ENCODE measurements around the gene HSPG2.

HSPG2 gene

DNA sequence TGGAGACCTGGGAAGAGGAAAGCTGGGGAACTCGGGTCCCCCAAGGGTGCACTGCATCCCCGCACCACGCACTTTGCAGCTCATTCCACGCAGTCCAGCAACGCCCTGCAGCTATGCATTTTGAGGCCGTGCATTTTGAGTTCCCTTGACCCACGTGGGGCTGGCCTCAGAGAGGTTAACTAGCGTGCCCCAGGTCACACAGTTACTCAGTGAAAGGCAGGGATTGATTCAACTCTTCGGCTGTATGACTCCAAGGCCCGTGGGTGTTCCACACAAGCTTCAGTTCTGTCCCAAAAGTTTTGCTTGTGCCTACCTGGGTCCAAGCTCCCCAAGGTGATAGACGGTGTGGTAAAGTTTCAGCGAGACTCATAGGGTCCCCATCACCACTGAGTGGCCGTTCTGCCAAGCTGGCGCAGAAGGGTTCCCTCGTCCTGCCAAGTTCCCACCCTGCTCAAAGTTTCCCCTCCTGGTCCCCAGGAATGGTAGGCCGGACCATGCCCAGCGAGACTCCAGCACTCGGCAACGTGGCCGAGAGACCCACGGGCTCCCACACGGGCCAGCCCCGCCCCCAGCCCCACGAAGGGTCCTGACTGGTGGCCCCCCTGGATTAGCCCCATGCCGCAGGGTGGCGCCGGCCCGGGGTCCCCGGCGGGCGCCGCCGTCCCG, 611 bp downstream of the HSPG2 start:
- ATAC-seq (ENCODE audit: low read depth) (peak; percentile 0; the same call in 1 of the 3 replicates), DNase-seq (ENCODE audit: low spot score) (no peak)
- Histone ChIP-seq H3K27ac (ENCODE audit: poor library complexity, severe bottlenecking) (peak overlapping the region; percentile 85), H3K4me3 (ENCODE audit: severe bottlenecking) (peak overlapping the region; percentile 68), H3K4me1 (ENCODE audit: insufficient read depth, poor library complexity, severe bottlenecking) (peaks cover 40% of the 10 kb centered on the region), H3K27me3 (ENCODE audit: insufficient read depth, poor library complexity, severe bottlenecking) (no peaks in the 10 kb centered on the region), H3K36me3 (ENCODE audit: low read depth) (no peaks in the 10 kb centered on the region), H3K9me3 (ENCODE audit: severe bottlenecking) (no peaks in the 10 kb centered on the region)
- TF ChIP-seq, protein P1, sequence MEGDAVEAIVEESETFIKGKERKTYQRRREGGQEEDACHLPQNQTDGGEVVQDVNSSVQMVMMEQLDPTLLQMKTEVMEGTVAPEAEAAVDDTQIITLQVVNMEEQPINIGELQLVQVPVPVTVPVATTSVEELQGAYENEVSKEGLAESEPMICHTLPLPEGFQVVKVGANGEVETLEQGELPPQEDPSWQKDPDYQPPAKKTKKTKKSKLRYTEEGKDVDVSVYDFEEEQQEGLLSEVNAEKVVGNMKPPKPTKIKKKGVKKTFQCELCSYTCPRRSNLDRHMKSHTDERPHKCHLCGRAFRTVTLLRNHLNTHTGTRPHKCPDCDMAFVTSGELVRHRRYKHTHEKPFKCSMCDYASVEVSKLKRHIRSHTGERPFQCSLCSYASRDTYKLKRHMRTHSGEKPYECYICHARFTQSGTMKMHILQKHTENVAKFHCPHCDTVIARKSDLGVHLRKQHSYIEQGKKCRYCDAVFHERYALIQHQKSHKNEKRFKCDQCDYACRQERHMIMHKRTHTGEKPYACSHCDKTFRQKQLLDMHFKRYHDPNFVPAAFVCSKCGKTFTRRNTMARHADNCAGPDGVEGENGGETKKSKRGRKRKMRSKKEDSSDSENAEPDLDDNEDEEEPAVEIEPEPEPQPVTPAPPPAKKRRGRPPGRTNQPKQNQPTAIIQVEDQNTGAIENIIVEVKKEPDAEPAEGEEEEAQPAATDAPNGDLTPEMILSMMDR (IDR thresholded peaks at IDR 0.05; ENCODE audit: poor library complexity, severe bottlenecking): no peak

- TF ChIP-seq, protein P1 (IDR thresholded peaks at IDR 0.05; ENCODE audit: poor library complexity, severe bottlenecking): no peak
- peak overlapping the region; percentile 85 for H3K27ac ChIP-seq (ENCODE audit: poor library complexity, severe bottlenecking)
- H3K4me1 ChIP-seq (ENCODE audit: insufficient read depth, poor library complexity, severe bottlenecking): peaks cover 46% of the 10 kb centered on the region
- no peak for DNase-seq (ENCODE audit: low spot score)
- peak overlapping the region; percentile 68 for H3K4me3 ChIP-seq (ENCODE audit: severe bottlenecking)
- no peaks in the 10 kb centered on the region for H3K27me3 ChIP-seq (ENCODE audit: insufficient read depth, poor library complexity, severe bottlenecking)
- no peaks in the 10 kb centered on the region for H3K9me3 ChIP-seq (ENCODE audit: severe bottlenecking)
- ATAC-seq (ENCODE audit: low read depth): peak; percentile 53
- H3K36me3 ChIP-seq (ENCODE audit: low read depth): no peaks in the 10 kb centered on the region
These were observed 1.2 kb downstream of the HSPG2 start for GRCh38 chr1:21935891-21936365.

GRCh38 chr1:21935393-21935804, 1.7 kb downstream of the HSPG2 start:
- H3K4me3 ChIP-seq (ENCODE audit: severe bottlenecking): no peak overlapping the region
- no peak; the same call in 2 of the 3 replicates for ATAC-seq (ENCODE audit: low read depth)
- no peaks in the 10 kb centered on the region for H3K27me3 ChIP-seq (ENCODE audit: insufficient read depth, poor library complexity, severe bottlenecking)
- no peak for DNase-seq (ENCODE audit: low spot score)
- H3K9me3 ChIP-seq (ENCODE audit: severe bottlenecking): no peaks in the 10 kb centered on the region
- H3K36me3 ChIP-seq (ENCODE audit: low read depth): peaks cover 1% of the 10 kb centered on the region; the same call in 1 of the 2 replicates
- TF ChIP-seq, protein P1 (IDR thresholded peaks at IDR 0.05; ENCODE audit: poor library complexity, severe bottlenecking): no peak
- H3K4me1 ChIP-seq (ENCODE audit: insufficient read depth, poor library complexity, severe bottlenecking): peaks cover 51% of the 10 kb centered on the region
- H3K27ac ChIP-seq (ENCODE audit: poor library complexity, severe bottlenecking): peak overlapping the region; percentile 85

DNA sequence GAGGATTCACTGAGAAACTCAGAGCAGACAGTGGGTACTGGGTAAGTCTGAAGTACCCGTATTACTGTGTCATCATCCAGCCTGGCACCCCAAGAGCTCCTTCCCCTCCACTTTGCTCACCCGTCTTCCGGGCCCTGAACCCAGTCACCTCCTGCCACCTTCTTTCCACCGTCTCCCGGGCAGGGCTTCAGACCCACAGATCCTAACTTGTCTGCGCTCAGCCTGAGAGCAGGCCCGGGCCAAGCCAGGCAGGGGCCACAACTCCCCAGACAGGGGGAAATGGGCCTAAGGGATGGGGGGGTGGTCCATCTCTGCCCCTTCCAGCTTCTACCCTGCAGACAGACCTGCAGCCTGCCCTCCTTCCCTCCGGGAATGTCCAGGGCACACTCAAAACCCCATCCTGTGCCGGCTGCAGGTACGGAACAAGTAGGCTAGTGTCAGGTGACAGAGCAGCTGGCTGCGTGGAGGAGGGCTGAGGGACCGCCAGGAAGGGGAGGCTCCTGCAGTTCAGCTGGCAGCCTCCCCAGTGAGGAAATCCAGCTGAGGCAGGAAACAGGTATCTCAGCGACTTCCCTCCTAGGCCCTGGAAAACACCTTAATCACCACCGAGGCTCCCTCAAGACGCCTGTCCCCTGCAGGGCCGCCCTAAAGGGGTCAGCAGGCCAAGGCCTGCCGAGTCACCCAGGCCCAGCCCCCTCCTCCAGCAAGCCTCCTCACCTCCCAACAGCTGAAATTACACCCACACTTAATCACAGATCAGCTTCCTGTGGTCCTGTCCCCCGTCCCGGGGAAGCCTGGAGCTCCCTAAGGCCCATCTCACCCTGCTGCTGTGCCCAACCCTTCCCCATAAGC, 3.5 kb downstream of the HSPG2 start:
- TF ChIP-seq, protein P1 (IDR thresholded peaks at IDR 0.05; ENCODE audit: poor library complexity, severe bottlenecking): no peak
- ATAC-seq (ENCODE audit: low read depth) (peak; percentile 57), DNase-seq (ENCODE audit: low spot score) (peak; percentile 85)
- no peak overlapping the region for H3K4me3 ChIP-seq (ENCODE audit: severe bottlenecking)
- no peaks in the 10 kb centered on the region for H3K9me3 ChIP-seq (ENCODE audit: severe bottlenecking)
- peak overlapping the region; percentile 85 for H3K27ac ChIP-seq (ENCODE audit: poor library complexity, severe bottlenecking)
- peaks cover 3% of the 10 kb centered on the region; the same call in 1 of the 2 replicates for H3K36me3 ChIP-seq (ENCODE audit: low read depth)
- H3K4me1 ChIP-seq (ENCODE audit: insufficient read depth, poor library complexity, severe bottlenecking): peaks cover 41% of the 10 kb centered on the region
- no peaks in the 10 kb centered on the region for H3K27me3 ChIP-seq (ENCODE audit: insufficient read depth, poor library complexity, severe bottlenecking)
